ENCODE data around the gene CIDEA.

The CIDEA gene

DNA sequence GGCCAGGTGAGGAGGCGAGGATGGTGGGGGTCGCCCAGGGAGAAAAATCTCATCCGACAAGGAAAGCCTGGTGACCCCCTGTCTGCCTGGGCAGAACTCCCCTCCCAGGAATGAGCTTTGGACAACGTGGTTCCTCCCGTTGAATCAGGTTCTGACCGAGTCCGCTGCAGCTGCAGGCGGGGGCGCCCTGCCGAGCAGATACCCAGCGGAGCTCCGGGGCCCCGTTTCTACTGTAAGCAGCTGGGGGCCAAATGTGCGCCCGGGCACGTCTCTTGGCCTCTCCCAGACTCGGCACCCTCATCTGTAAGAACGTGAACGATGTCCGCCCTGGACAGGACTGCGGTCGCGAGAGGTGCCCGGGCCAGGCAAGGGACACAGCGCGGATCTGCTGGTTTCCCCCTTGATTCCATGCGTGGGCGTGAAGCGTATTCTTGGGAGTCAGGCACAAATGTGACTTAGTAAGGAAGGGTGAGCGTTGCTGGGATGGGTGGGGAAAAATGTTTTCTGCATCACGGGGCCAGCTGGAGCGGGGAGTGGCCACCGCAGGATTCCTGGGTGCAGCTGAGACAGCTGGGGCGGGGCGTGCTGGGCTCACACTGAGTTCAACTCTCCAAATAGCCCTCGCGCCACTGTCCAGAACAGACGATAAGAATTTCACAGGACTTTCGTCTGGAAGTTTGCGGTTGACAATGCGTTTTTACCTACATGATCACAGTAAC, 33.7 kb downstream of the CIDEA start:
- peaks cover 12% of the 10 kb centered on the region for H3K4me1 ChIP-seq
- no peaks in the 10 kb centered on the region for H3K36me3 ChIP-seq
- no peak overlapping the region for H3K4me2 ChIP-seq
- H3K27me3 ChIP-seq = no peaks in the 10 kb centered on the region
- H4K20me1 ChIP-seq = no peaks in the 10 kb centered on the region
- no peak overlapping the region for H3K4me3 ChIP-seq
- no peaks in the 10 kb centered on the region for H3K9me3 ChIP-seq
- TF ChIP-seq Cebpa-rat (IDR thresholded peaks at IDR 0.05) = no peak
- no peak overlapping the region for H3K27ac ChIP-seq
- H3K9ac ChIP-seq = no peak overlapping the region

GRCh38 chr18:12288403-12288755, 34.2 kb downstream of the CIDEA start:
- Histone ChIP-seq H3K27me3 (no peaks in the 10 kb centered on the region), H3K4me3 (no peak overlapping the region), H3K4me1 (peaks cover 12% of the 10 kb centered on the region), H3K9ac (no peak overlapping the region), H3K9me3 (no peaks in the 10 kb centered on the region), H3K27ac (no peak overlapping the region), H4K20me1 (no peaks in the 10 kb centered on the region), H3K4me2 (no peak overlapping the region), H3K36me3 (no peaks in the 10 kb centered on the region)
- no peak for TF ChIP-seq Cebpa-rat (IDR thresholded peaks at IDR 0.05)

DNA sequence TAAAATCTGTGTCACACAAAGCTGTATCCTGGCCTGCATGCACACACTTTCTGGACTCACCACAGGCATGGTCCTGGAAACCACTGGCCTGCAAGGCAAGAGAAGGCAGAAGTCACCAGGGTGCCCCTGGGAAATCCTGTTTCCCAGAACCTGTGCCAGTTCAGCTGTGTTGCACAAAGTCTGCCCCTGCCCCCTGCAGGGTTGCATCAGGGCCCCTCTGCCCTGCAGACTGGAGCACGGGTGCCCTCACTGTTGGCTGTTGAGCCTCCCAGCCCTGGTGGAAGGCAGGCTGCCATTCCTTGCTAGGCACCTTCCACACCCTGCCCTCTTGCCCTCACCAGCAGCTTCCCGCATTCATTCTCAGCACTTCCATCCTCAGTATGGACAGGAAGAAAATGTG, 35.9 kb downstream of the CIDEA start:
- Histone ChIP-seq H3K9me3 (no peaks in the 10 kb centered on the region), H3K9ac (no peak overlapping the region), H3K4me2 (no peak overlapping the region), H3K27ac (no peak overlapping the region), H3K4me1 (peaks cover 12% of the 10 kb centered on the region), H3K4me3 (no peak overlapping the region), H3K36me3 (no peaks in the 10 kb centered on the region), H4K20me1 (no peaks in the 10 kb centered on the region), H3K27me3 (no peaks in the 10 kb centered on the region)
- TF ChIP-seq Cebpa-rat (IDR thresholded peaks at IDR 0.05) = no peak

DNA sequence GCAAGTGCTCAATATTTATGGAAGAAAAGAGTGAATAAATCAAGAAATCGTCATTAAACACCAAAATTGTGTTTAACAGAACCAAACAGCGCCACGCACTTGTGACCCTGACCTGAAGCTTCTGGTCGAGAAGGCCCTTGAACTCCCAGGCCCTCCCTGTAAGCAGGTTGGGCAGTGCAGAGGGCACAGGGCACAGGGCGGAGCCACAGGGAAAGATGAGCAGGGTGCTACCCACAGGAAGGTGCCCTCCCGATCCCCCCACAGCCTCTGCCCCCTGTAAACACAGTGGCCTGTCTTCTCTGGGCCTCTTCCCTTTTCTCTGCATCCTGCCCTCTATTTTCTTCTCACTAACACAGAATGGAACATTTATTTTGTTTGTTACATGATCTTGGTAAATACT, 37.0 kb downstream of the CIDEA start:
- Histone ChIP-seq H4K20me1 (no peaks in the 10 kb centered on the region), H3K27ac (no peak overlapping the region), H3K27me3 (no peaks in the 10 kb centered on the region), H3K4me1 (peaks cover 12% of the 10 kb centered on the region), H3K36me3 (no peaks in the 10 kb centered on the region), H3K9me3 (no peaks in the 10 kb centered on the region), H3K4me2 (no peak overlapping the region), H3K4me3 (no peak overlapping the region), H3K9ac (no peak overlapping the region)
- no peak for TF ChIP-seq Cebpa-rat (IDR thresholded peaks at IDR 0.05)

GRCh38 chr18:12291690-12292089, 37.5 kb downstream of the CIDEA start:
- Histone ChIP-seq H3K36me3 (no peaks in the 10 kb centered on the region), H3K4me1 (peaks cover 12% of the 10 kb centered on the region), H4K20me1 (no peaks in the 10 kb centered on the region), H3K4me2 (peak overlapping the region; percentile 22), H3K4me3 (no peak overlapping the region), H3K9me3 (no peaks in the 10 kb centered on the region), H3K9ac (no peak overlapping the region), H3K27me3 (no peaks in the 10 kb centered on the region), H3K27ac (no peak overlapping the region)
- no peak for TF ChIP-seq Cebpa-rat (IDR thresholded peaks at IDR 0.05)

- H3K4me1 ChIP-seq = peaks cover 12% of the 10 kb centered on the region
Observed at GRCh38 chr18:12293831-12294230, 39.7 kb downstream of the CIDEA start.

DNA sequence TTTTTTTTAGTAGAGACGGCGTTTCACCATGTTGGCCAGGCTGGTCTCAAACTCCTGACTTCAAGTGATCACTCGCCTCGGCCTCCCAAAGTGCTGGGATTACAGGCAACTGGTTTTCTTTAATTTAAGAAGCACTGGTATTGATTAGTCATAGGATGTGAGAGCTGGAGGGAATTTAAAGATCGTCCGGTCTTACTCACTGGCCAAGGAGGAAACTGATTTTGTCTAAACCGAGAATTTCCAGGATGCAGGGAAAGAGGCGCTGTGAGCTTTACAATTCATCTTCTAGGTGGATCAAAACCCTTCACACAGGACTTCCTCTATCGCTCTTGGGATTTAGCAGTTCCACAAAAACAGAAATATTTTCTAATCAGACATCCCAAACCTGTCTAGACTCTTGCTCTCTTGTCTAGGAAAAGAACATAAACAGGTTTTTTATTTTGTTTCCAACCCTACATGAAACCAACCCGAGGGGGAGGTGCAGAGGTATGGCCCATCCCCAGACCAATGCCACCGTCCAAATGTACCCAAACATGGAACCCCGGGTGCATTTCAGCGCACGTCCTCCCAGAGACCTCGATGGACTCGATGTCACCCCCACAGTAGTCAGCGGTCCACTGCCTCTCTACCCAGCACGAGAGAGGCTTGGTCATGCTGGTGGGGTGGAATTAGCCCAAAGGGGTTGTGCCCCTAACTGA, 41.4 kb downstream of the CIDEA start:
- Histone ChIP-seq H3K36me3 (no peaks in the 10 kb centered on the region), H4K20me1 (no peaks in the 10 kb centered on the region), H3K4me2 (no peak overlapping the region), H3K27ac (no peak overlapping the region), H3K9ac (no peak overlapping the region), H3K4me3 (no peak overlapping the region), H3K27me3 (no peaks in the 10 kb centered on the region), H3K4me1 (peaks cover 12% of the 10 kb centered on the region), H3K9me3 (peaks cover 5% of the 10 kb centered on the region; the same call in 1 of the 2 replicates)
- no peak for TF ChIP-seq Cebpa-rat (IDR thresholded peaks at IDR 0.05)

More at GRCh38 chr18:12293831-12294230, 39.7 kb downstream of the CIDEA start:
- Histone ChIP-seq H3K27ac (no peak overlapping the region), H3K4me2 (no peak overlapping the region), H3K27me3 (no peaks in the 10 kb centered on the region), H3K4me3 (no peak overlapping the region), H3K9me3 (peaks cover 5% of the 10 kb centered on the region; the same call in 1 of the 2 replicates), H3K9ac (no peak overlapping the region), H4K20me1 (no peaks in the 10 kb centered on the region), H3K36me3 (no peaks in the 10 kb centered on the region)
- TF ChIP-seq Cebpa-rat (IDR thresholded peaks at IDR 0.05) = no peak

- Histone ChIP-seq H4K20me1 (no peaks in the 10 kb centered on the region), H3K4me3 (no peak overlapping the region), H3K9me3 (peaks cover 5% of the 10 kb centered on the region; the same call in 1 of the 2 replicates), H3K27me3 (no peaks in the 10 kb centered on the region), H3K9ac (no peak overlapping the region), H3K4me1 (peaks cover 12% of the 10 kb centered on the region), H3K36me3 (no peaks in the 10 kb centered on the region), H3K27ac (no peak overlapping the region), H3K4me2 (no peak overlapping the region)
- no peak for TF ChIP-seq Cebpa-rat (IDR thresholded peaks at IDR 0.05)
Observed at GRCh38 chr18:12296087-12296403, 41.9 kb downstream of the CIDEA start.

DNA sequence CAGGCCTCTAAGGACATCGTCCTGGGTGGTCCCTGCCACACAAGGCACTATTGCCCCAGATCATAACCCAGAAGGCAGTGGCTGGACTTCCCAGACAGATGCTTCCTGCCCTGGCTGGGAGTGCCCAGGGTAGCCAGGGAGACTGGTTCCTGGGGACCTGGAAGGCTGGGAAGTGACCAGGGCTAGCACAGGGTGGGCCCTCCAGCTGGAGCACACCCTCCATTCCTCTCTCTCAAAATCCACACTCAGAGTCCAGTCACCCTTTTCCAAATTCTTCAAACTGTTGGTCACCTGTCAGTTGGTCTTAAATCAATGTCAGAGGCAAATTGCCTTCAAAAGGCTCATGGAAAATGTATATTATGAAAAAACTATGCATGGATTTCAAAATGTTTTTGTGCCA, 42.3 kb downstream of the CIDEA start:
- H3K4me2 ChIP-seq = no peak overlapping the region
- no peak for TF ChIP-seq Cebpa-rat (IDR thresholded peaks at IDR 0.05)
- H3K27ac ChIP-seq = no peak overlapping the region
- H3K9ac ChIP-seq = no peak overlapping the region
- no peaks in the 10 kb centered on the region for H3K27me3 ChIP-seq
- H4K20me1 ChIP-seq = no peaks in the 10 kb centered on the region
- peaks cover 7% of the 10 kb centered on the region for H3K4me1 ChIP-seq
- no peaks in the 10 kb centered on the region for H3K36me3 ChIP-seq
- no peak overlapping the region for H3K4me3 ChIP-seq
- peaks cover 5% of the 10 kb centered on the region; the same call in 1 of the 2 replicates for H3K9me3 ChIP-seq

- Histone ChIP-seq H4K20me1 (no peaks in the 10 kb centered on the region), H3K27me3 (no peaks in the 10 kb centered on the region), H3K9me3 (peaks cover 5% of the 10 kb centered on the region; the same call in 1 of the 2 replicates), H3K4me3 (no peak overlapping the region), H3K4me2 (no peak overlapping the region), H3K4me1 (no peaks in the 10 kb centered on the region), H3K27ac (no peak overlapping the region), H3K36me3 (no peaks in the 10 kb centered on the region), H3K9ac (no peak overlapping the region)
- TF ChIP-seq Cebpa-rat (IDR thresholded peaks at IDR 0.05) = no peak
Observed at GRCh38 chr18:12299862-12300261, 45.7 kb downstream of the CIDEA start.

All from BLaER1 (cell line).